SU-DHL-6 (cell line): ENCODE data around the gene DRAXIN.

Source experiments
- H2AFZ ChIP-seq: fragments of 200-600 bp; sonication (generic); 2 replicates; pipeline ENCODE4 v1.6.1; 2014; ENCODE audit warnings: low read depth, mild to moderate bottlenecking, moderate library complexity, mixed read lengths, antibody characterized with exemption, low read length; ENCODE audit not compliant: severe bottlenecking
- H3F3A ChIP-seq: fragments of 200-600 bp; shearing (Covaris generic); 2 replicates; pipeline ENCODE4 v1.6.0; 2016; ENCODE audit warnings: antibody characterized with exemption, mild to moderate bottlenecking; ENCODE audit not compliant: insufficient read depth
- H3K27ac ChIP-seq: fragments of 200-600 bp; sonication (generic); 2 replicates; pipeline ENCODE4 v1.5.1; 2016; ENCODE audit warnings: low read depth, mild to moderate bottlenecking, low read length, moderate library complexity, mixed read lengths
- H3K27me3 ChIP-seq: fragments of 200-600 bp; sonication (generic), shearing (Covaris generic); 2 replicates; pipeline ENCODE4 v1.6.0; 2014; ENCODE audit warnings: mild to moderate bottlenecking, low read length
- H3K36me3 ChIP-seq: fragments of 200-600 bp; sonication (generic); 2 replicates; pipeline ENCODE4 v1.6.1; 2014; ENCODE audit warnings: mild to moderate bottlenecking, low read length, mixed read lengths
- H3K4me2 ChIP-seq: fragments of 300-600, 200-600 bp; shearing (Covaris generic), sonication (generic); 2 replicates; pipeline ENCODE4 v1.6.0; 2014; ENCODE audit warnings: low read length, low read depth, mild to moderate bottlenecking; ENCODE audit not compliant: poor library complexity, severe bottlenecking
- H3K4me3 ChIP-seq: fragments of 200-600 bp; sonication (generic); 2 replicates; pipeline ENCODE4 v1.5.1; 2014; ENCODE audit warnings: antibody characterized with exemption, low read length, mild to moderate bottlenecking, mixed read lengths; ENCODE audit not compliant: insufficient read depth, poor library complexity, severe bottlenecking
- H3K79me2 ChIP-seq: fragments of 200-600 bp; sonication (generic); 2 replicates; pipeline ENCODE4 v1.6.1; 2014; ENCODE audit warnings: mild to moderate bottlenecking, low read length, moderate library complexity; ENCODE audit not compliant: insufficient read depth
- H3K9ac ChIP-seq: fragments of 200-600 bp; sonication (generic); 2 replicates; pipeline ENCODE4 v1.7.0; 2014; ENCODE audit warnings: mild to moderate bottlenecking, low read length
- H3K9me2 ChIP-seq: fragments of 200-600 bp; sonication (generic); replicated peaks from 2 replicates; pipeline ENCODE4 v1.6.1; 2014; ENCODE audit warnings: low read length; ENCODE audit not compliant: insufficient read depth
- H3K9me3 ChIP-seq: fragments of 200-600 bp; sonication (generic); 2 replicates; pipeline ENCODE4 v1.6.1; 2014; ENCODE audit warnings: low read length, mixed read lengths; ENCODE audit not compliant: insufficient read depth
- H4K20me1 ChIP-seq: fragments of 200-600 bp; sonication (generic); 2 replicates; pipeline ENCODE4 v1.6.1; 2014; ENCODE audit warnings: low read depth, mild to moderate bottlenecking, antibody characterized with exemption, low read length, moderate library complexity, mixed read lengths
- EZH2phosphoT487 ChIP-seq: fragments of 200-600 bp; sonication (generic), shearing (Covaris generic); conservative IDR thresholded peaks from 2 replicates; pipeline ENCODE4 v1.6.1; 2018; ENCODE audit warnings: mild to moderate bottlenecking, antibody characterized with exemption, low read length, moderate library complexity, mixed read lengths
- TF ChIP-seq, protein P1 (sequence below): fragments of 200-600 bp; sonication (generic); IDR thresholded peaks from one replicate; pipeline ENCODE4 v1.5.1; 2017; ENCODE audit warnings: antibody characterized with exemption, mild to moderate bottlenecking, low read length, moderate library complexity; ENCODE audit not compliant: insufficient read depth, poor library complexity, severe bottlenecking

Gene DRAXIN

GRCh38 chr1:11647333-11647732 lies 44.2 kb upstream of the DRAXIN start:
- no peaks in the 10 kb centered on the region for H3K79me2 ChIP-seq

GRCh38 chr1:11648039-11648438 lies 43.5 kb upstream of the DRAXIN start:
- no peak overlapping the region for H3K27ac ChIP-seq
- H3K9me2 ChIP-seq: no peaks in the 10 kb centered on the region
- H3K4me3 ChIP-seq: no peak overlapping the region
- H3K4me2 ChIP-seq: no peak overlapping the region
- no peak overlapping the region for H2AFZ ChIP-seq
- no peaks in the 10 kb centered on the region for H3K36me3 ChIP-seq
- H3K9ac ChIP-seq: no peak overlapping the region
- no peaks in the 10 kb centered on the region for H3K79me2 ChIP-seq
- H4K20me1 ChIP-seq: no peaks in the 10 kb centered on the region
- TF ChIP-seq, protein P1, sequence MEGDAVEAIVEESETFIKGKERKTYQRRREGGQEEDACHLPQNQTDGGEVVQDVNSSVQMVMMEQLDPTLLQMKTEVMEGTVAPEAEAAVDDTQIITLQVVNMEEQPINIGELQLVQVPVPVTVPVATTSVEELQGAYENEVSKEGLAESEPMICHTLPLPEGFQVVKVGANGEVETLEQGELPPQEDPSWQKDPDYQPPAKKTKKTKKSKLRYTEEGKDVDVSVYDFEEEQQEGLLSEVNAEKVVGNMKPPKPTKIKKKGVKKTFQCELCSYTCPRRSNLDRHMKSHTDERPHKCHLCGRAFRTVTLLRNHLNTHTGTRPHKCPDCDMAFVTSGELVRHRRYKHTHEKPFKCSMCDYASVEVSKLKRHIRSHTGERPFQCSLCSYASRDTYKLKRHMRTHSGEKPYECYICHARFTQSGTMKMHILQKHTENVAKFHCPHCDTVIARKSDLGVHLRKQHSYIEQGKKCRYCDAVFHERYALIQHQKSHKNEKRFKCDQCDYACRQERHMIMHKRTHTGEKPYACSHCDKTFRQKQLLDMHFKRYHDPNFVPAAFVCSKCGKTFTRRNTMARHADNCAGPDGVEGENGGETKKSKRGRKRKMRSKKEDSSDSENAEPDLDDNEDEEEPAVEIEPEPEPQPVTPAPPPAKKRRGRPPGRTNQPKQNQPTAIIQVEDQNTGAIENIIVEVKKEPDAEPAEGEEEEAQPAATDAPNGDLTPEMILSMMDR: no peak
- no peak for TF ChIP-seq EZH2phosphoT487
- H3K27me3 ChIP-seq: no peaks in the 10 kb centered on the region
- no peaks in the 10 kb centered on the region for H3F3A ChIP-seq
- H3K9me3 ChIP-seq: no peaks in the 10 kb centered on the region

More at GRCh38 chr1:11647333-11647732, 44.2 kb upstream of the DRAXIN start:
- no peaks in the 10 kb centered on the region for H3K9me2 ChIP-seq
- H3K9me3 ChIP-seq: no peaks in the 10 kb centered on the region
- no peak for TF ChIP-seq EZH2phosphoT487
- TF ChIP-seq, protein P1: no peak
- no peak overlapping the region for H3K4me3 ChIP-seq
- no peak overlapping the region for H3K9ac ChIP-seq
- H3K27ac ChIP-seq: no peak overlapping the region
- no peak overlapping the region for H3K4me2 ChIP-seq
- no peak overlapping the region for H2AFZ ChIP-seq
- no peaks in the 10 kb centered on the region for H3K36me3 ChIP-seq
- no peaks in the 10 kb centered on the region for H3F3A ChIP-seq
- no peaks in the 10 kb centered on the region for H3K27me3 ChIP-seq
- H4K20me1 ChIP-seq: no peaks in the 10 kb centered on the region

GRCh38 chr1:11648732-11649158 lies 42.8 kb upstream of the DRAXIN start:
- H3K79me2 ChIP-seq: no peaks in the 10 kb centered on the region
- no peaks in the 10 kb centered on the region for H3K9me2 ChIP-seq
- H4K20me1 ChIP-seq: no peaks in the 10 kb centered on the region
- no peaks in the 10 kb centered on the region for H3F3A ChIP-seq
- no peaks in the 10 kb centered on the region for H3K36me3 ChIP-seq
- H3K4me3 ChIP-seq: no peak overlapping the region
- H3K9ac ChIP-seq: no peak overlapping the region
- no peak overlapping the region for H3K4me2 ChIP-seq
- H3K27me3 ChIP-seq: no peaks in the 10 kb centered on the region
- H3K9me3 ChIP-seq: no peaks in the 10 kb centered on the region
- H2AFZ ChIP-seq: no peak overlapping the region
- TF ChIP-seq EZH2phosphoT487: no peak
- TF ChIP-seq, protein P1: no peak
- H3K27ac ChIP-seq: no peak overlapping the region
